Adipose tissue (tissue), 3 donors: ENCODE measurements around the gene KHDRBS2. TPM values are rescaled to one million over a fixed set of nuclear protein-coding genes. Genes with fewer than 3 reads are reported as not detected.

Experiments
- H3K27ac ChIP-seq: one replicate; pipeline ENCODE4 v1.5.1; 2013; ENCODE audit warnings: low read depth, low read length
- WGBS, 3 donors: extraction: QIAGEN DNeasy Blood & Tissue Kit; methylation state at CpG; one replicate each; pipeline ENCODE4 v1.1.7; 2013; 5-methylcytosine and 5-hydroxymethylcytosine counted together
- polyA plus RNA-seq, 3 donors: library from polyadenylated mRNA; stranded (reverse); fragments of 200-250 nt; gene quantifications; one replicate each; pipeline ENCODE4 v1.2.3, GENCODE V29; 2013
- donor health status: healthy with polysubstance abuse.
- donor health status: Bipolar disorder and iron deficiency.
- donor health status: healthy.

Gene KHDRBS2
- polyA plus RNA-seq = under 1 TPM in 1 of 3 donors, not detected in 2; 0.03 TPM

- WGBS, 3 donors = 1 to 2% (median 1%) methylated on average over 66 of the region's 66 CpGs
- no peak within 1 kb of the TSS for H3K27ac ChIP-seq
These were observed at the start of gene KHDRBS2 for GRCh38 chr6:62285612-62286469. Gene KHDRBS2 (minus strand): TSS chr6:62286225.

- WGBS, 3 donors = 60 to 84% (median 75%) methylated on average over 2 of the region's 2 CpGs
- H3K27ac ChIP-seq = no peak overlapping the region
These were observed 42.6 kb upstream of the KHDRBS2 start for GRCh38 chr6:62328607-62329006.

- WGBS, 3 donors = 45 to 60% (median 53%) methylated on average over 4 of the region's 4 CpGs
These were observed 38.8 kb upstream of the KHDRBS2 start for GRCh38 chr6:62324834-62325233.

GRCh38 chr6:62323818-62324431 lies 37.9 kb upstream of the KHDRBS2 start:
- WGBS, 3 donors = 31 to 61% (median 54%) methylated on average over 7 of the region's 7 CpGs
- no peak overlapping the region for H3K27ac ChIP-seq

More at GRCh38 chr6:62324834-62325233, 38.8 kb upstream of the KHDRBS2 start:
- no peak overlapping the region for H3K27ac ChIP-seq

- H3K27ac ChIP-seq = no peak overlapping the region
- WGBS, 3 donors = 63 to 67% (median 67%) methylated on average over 3 of the region's 3 CpGs
These were observed 12.8 kb upstream of the KHDRBS2 start for GRCh38 chr6:62298745-62299392.

GRCh38 chr6:62296541-62296940 lies 10.5 kb upstream of the KHDRBS2 start:
- no peak overlapping the region for H3K27ac ChIP-seq
- WGBS, 3 donors = 61 to 89% (median 82%) methylated on average over 1 of the region's 1 CpG

GRCh38 chr6:62288974-62289373 lies 2.9 kb upstream of the KHDRBS2 start:
- 54 to 61% (median 58%) methylated on average over 1 of the region's 1 CpG for WGBS, 3 donors
- no peak overlapping the region for H3K27ac ChIP-seq

- 63 to 70% (median 65%) methylated on average over 2 of the region's 2 CpGs for WGBS, 3 donors
These were observed 2.5 kb upstream of the KHDRBS2 start for GRCh38 chr6:62288562-62288961.

GRCh38 chr6:62286470-62286843 lies 432 bp upstream of the KHDRBS2 start:
- no peak overlapping the region for H3K27ac ChIP-seq
- WGBS, 3 donors = 1 to 3% (median 3%) methylated on average over 13 of the region's 13 CpGs

More at GRCh38 chr6:62288562-62288961, 2.5 kb upstream of the KHDRBS2 start:
- no peak overlapping the region for H3K27ac ChIP-seq

- no peak overlapping the region for H3K27ac ChIP-seq
- 39 to 44% (median 39%) methylated on average over 2 of the region's 2 CpGs for WGBS, 3 donors
These were observed 1.3 kb downstream of the KHDRBS2 start for GRCh38 chr6:62284725-62285124.

GRCh38 chr6:62283796-62284411 lies 2.1 kb downstream of the KHDRBS2 start:
- no peak overlapping the region for H3K27ac ChIP-seq
- 33 to 59% (median 50%) methylated on average over 2 of the region's 2 CpGs for WGBS, 3 donors

GRCh38 chr6:62283365-62283764 lies 2.7 kb downstream of the KHDRBS2 start:
- 48 to 66% (median 59%) methylated on average over 2 of the region's 2 CpGs for WGBS, 3 donors
- no peak overlapping the region for H3K27ac ChIP-seq

GRCh38 chr6:62280099-62280498 lies 5.9 kb downstream of the KHDRBS2 start:
- 73 to 84% (median 81%) methylated on average over 3 of the region's 3 CpGs for WGBS, 3 donors
- H3K27ac ChIP-seq = no peak overlapping the region

GRCh38 chr6:62272114-62272513 lies 13.9 kb downstream of the KHDRBS2 start:
- no peak overlapping the region for H3K27ac ChIP-seq
- WGBS, 3 donors = 71 to 87% (median 81%) methylated on average over 1 of the region's 1 CpG

- no peak overlapping the region for H3K27ac ChIP-seq
- 67 to 71% (median 68%) methylated on average over 3 of the region's 3 CpGs for WGBS, 3 donors
These were observed 20.0 kb downstream of the KHDRBS2 start for GRCh38 chr6:62265906-62266525.

- no peak overlapping the region for H3K27ac ChIP-seq
- 80 to 84% (median 81%) methylated on average over 3 of the region's 3 CpGs for WGBS, 3 donors
These were observed 23.7 kb downstream of the KHDRBS2 start for GRCh38 chr6:62262283-62262682.

- H3K27ac ChIP-seq = no peak overlapping the region
These were observed 39.9 kb downstream of the KHDRBS2 start for GRCh38 chr6:62246087-62246486.

GRCh38 chr6:62236784-62237183 lies 49.2 kb downstream of the KHDRBS2 start:
- no peak overlapping the region for H3K27ac ChIP-seq
- WGBS, 3 donors = 78 to 90% (median 85%) methylated on average over 5 of the region's 5 CpGs
